PC-3 (cell line): ENCODE measurements around the gene RNF7. TPM values are rescaled to one million over a fixed set of nuclear protein-coding genes. Genes with fewer than 3 reads are reported as not detected.

Experiments
- ATAC-seq: fragments of 200-7000 bp; cut with Tn5 transposase; 2 replicates; pipeline ENCODE4 v1.9.1; 2020; ENCODE audit warnings: mild to moderate bottlenecking, moderate library complexity
- BruUV-seq: library from RNA; stranded (reverse); fragments of 400-500 nt; replicated peaks from 2 replicates; lab custom pipeline; 2021; lab: Mats Ljungman, UMichigan
- CTCF ChIA-PET: fragments of 300-600 bp; sonication (Branson Sonifier 250); formaldehyde crosslinking; loops from one replicate; lab custom pipeline; 2022; ENCODE audit warnings: antibody characterized with exemption; lab: Charles Lee
- POLR2A ChIA-PET: fragments of 300-600 bp; sonication (Branson Sonifier 250); formaldehyde crosslinking; loops from one replicate; lab custom pipeline; 2022; ENCODE audit warnings: antibody characterized with exemption; ENCODE audit not compliant: unreplicated experiment; lab: Charles Lee
- DNase-seq: peaks from one replicate; pipeline ENCODE4 v3.0.0-alpha.2; 2015
- H2AFZ ChIP-seq: fragments of 300-600 bp; sonication (generic); 2 replicates; pipeline ENCODE4 v1.6.0; 2016; ENCODE audit warnings: antibody characterized with exemption, low read length
- H3F3A ChIP-seq: fragments of 300-600 bp; sonication (generic); one replicate; pipeline ENCODE4 v1.6.0; 2017; ENCODE audit warnings: antibody characterized with exemption, low read length, control low read depth, mild to moderate bottlenecking; ENCODE audit not compliant: unreplicated experiment
- H3K27ac ChIP-seq: fragments of 300-600 bp; sonication (generic); 2 replicates; pipeline ENCODE4 v1.5.1; 2016; ENCODE audit warnings: mild to moderate bottlenecking, low read length
- H3K27me3 ChIP-seq: fragments of 300-600 bp; sonication (generic); 2 replicates; pipeline ENCODE4 v1.6.1; 2016; ENCODE audit warnings: low read length, mixed read lengths
- H3K36me3 ChIP-seq: fragments of 300-600 bp; sonication (generic); 2 replicates; pipeline ENCODE4 v1.6.1; 2016; ENCODE audit warnings: low read depth, mixed run types, low read length, mixed read lengths
- H3K4me1 ChIP-seq: fragments of 300-600 bp; sonication (generic); 2 replicates; pipeline ENCODE4 v1.5.1; 2016; ENCODE audit warnings: low read length; ENCODE audit not compliant: insufficient read depth
- H3K4me2 ChIP-seq: fragments of 300-600 bp; sonication (generic); 2 replicates; pipeline ENCODE4 v1.6.0; 2016; ENCODE audit warnings: low read length
- H3K4me3 ChIP-seq: fragments of 300-600 bp; sonication (generic); 2 replicates; pipeline ENCODE4 v1.5.1; 2016; ENCODE audit warnings: mild to moderate bottlenecking, low read length, mixed read lengths
- H3K79me2 ChIP-seq: fragments of 300-600 bp; sonication (generic); 2 replicates; pipeline ENCODE4 v1.6.1; 2017; ENCODE audit warnings: low read length, mixed read lengths
- H3K9ac ChIP-seq: fragments of 300-600 bp; sonication (generic); 2 replicates; pipeline ENCODE4 v1.6.0; 2016; ENCODE audit warnings: mild to moderate bottlenecking, low read length
- H3K9me2 ChIP-seq: fragments of 300-600 bp; sonication (generic); replicated peaks from 2 replicates; pipeline ENCODE4 v1.6.1; 2016; ENCODE audit warnings: mixed run types, low read length, mixed read lengths
- H3K9me3 ChIP-seq: fragments of 300-600 bp; sonication (generic); 2 replicates; pipeline ENCODE4 v1.6.1; 2016; ENCODE audit warnings: low read length, mixed read lengths
- H4K20me1 ChIP-seq: fragments of 300-600 bp; sonication (generic); 2 replicates; pipeline ENCODE4 v1.6.1; 2016; ENCODE audit warnings: low read length, mixed read lengths
- CTCF ChIP-seq: fragments of 300-600 bp; sonication (generic); conservative IDR thresholded peaks from 2 replicates; pipeline ENCODE4 v1.5.1; 2017; ENCODE audit warnings: antibody characterized with exemption, low read depth, mild to moderate bottlenecking, low read length
- EZH2 ChIP-seq: fragments of 300-600 bp; sonication (generic); IDR thresholded peaks from one replicate; pipeline ENCODE4 v1.6.1; 2017; ENCODE audit warnings: antibody characterized with exemption, mild to moderate bottlenecking, low read length; ENCODE audit not compliant: unreplicated experiment
- EZH2phosphoT487 ChIP-seq: fragments of 300-600 bp; sonication (generic); IDR thresholded peaks from 2 replicates; pipeline ENCODE4 v1.6.1; 2018; ENCODE audit warnings: mild to moderate bottlenecking, antibody characterized with exemption, low read length, borderline replicate concordance
- intact Hi-C: fragments of 100-400 bp; cut with micrococcal nuclease; formaldehyde crosslinking; loops from 2 replicates; pipeline ENCODE4 v1.9.0; 2023
- total RNA-seq: library from RNA; depleted of rRNA; stranded (reverse); fragments of >200 nt; gene quantifications from 2 replicates; pipeline ENCODE4 v1.2.3, GENCODE V29; 2014

Gene RNF7
- total RNA-seq, 1 experiment from 2014 or later: 42.9 TPM

DNA sequence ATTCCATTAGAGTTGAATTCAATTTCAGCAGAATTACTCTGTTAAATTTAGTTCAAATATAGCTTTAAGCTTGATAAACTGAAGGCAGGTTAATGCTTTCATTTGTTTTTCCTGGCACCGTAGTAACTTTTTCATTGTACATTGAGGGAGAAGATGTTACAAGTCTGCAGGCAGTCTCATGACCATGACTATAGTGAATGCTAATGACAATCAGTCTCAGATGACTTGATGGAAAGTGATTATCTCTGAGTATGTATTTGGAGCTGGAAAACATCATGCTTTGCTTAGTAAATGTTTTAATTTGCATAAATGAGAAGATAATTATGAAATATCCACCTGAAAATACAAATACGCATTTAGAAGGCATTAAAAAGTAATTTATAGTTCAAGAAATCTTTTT is 16.0 kb upstream of the RNF7 start:
- intact Hi-C loops: no loop called here
- TF ChIP-seq CTCF (no peak), EZH2 (no peak)
- Histone ChIP-seq H3F3A (no peaks in the 10 kb centered on the region), H3K4me2 (no peak overlapping the region), H3K4me3 (no peak overlapping the region), H3K4me1 (no peaks in the 10 kb centered on the region), H3K27me3 (no peaks in the 10 kb centered on the region), H3K9ac (no peak overlapping the region), H3K9me3 (no peaks in the 10 kb centered on the region), H3K36me3 (no peaks in the 10 kb centered on the region), H2AFZ (no peak overlapping the region), H4K20me1 (no peaks in the 10 kb centered on the region), H3K9me2 (no peaks in the 10 kb centered on the region), H3K79me2 (no peaks in the 10 kb centered on the region), H3K27ac (no peak overlapping the region)
- ChIA-PET CTCF (no interaction called here), POLR2A (no interaction called here)
- ATAC-seq (no peak), DNase-seq (no peak)
- no TSS peak for BruUV-seq

- Histone ChIP-seq H3K27ac (no peak overlapping the region), H3K9me2 (no peaks in the 10 kb centered on the region), H3K4me1 (no peaks in the 10 kb centered on the region), H3K79me2 (no peaks in the 10 kb centered on the region), H3K9ac (no peak overlapping the region), H2AFZ (no peak overlapping the region), H3K4me3 (no peak overlapping the region), H3K4me2 (no peak overlapping the region), H3K9me3 (no peaks in the 10 kb centered on the region), H3K36me3 (no peaks in the 10 kb centered on the region), H3F3A (no peaks in the 10 kb centered on the region), H3K27me3 (no peaks in the 10 kb centered on the region), H4K20me1 (no peaks in the 10 kb centered on the region)
- TF ChIP-seq EZH2phosphoT487: no peak
- TF ChIP-seq CTCF: no peak
- TF ChIP-seq EZH2: no peak
- no peak for ATAC-seq
- ChIA-PET CTCF (no interaction called here), POLR2A (no interaction called here)
- DNase-seq: no peak
- no TSS peak for BruUV-seq
- intact Hi-C loops: no loop called here
These were observed 15.4 kb upstream of the RNF7 start for GRCh38 chr3:141722648-141723047.

DNA sequence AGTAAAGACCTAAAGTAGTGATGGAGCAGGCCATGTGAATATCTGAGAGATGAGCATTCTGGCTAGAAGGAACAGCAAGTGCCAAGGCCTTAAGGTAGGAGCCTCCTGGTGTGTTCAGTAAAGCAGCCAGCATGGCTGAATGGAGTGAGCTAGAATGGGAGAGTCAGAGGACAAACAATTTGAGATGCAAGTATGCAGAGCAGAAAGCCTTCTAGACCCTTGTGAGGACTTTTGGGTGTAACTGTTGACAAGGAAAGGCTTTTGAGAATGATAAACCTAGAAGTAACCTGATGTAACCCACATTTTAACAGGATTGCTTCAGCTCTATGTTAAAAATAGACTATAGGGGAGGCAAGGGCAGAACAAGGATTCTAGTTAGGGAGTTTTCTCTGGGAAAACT is 14.8 kb upstream of the RNF7 start:
- no peak for DNase-seq
- Histone ChIP-seq H3K9ac (no peak overlapping the region), H2AFZ (no peak overlapping the region), H3K36me3 (no peaks in the 10 kb centered on the region), H3K4me3 (no peak overlapping the region), H3K27me3 (no peaks in the 10 kb centered on the region), H3K9me2 (no peaks in the 10 kb centered on the region), H4K20me1 (no peaks in the 10 kb centered on the region), H3K27ac (no peak overlapping the region), H3F3A (no peaks in the 10 kb centered on the region), H3K4me2 (no peak overlapping the region), H3K79me2 (no peaks in the 10 kb centered on the region), H3K9me3 (no peaks in the 10 kb centered on the region), H3K4me1 (no peaks in the 10 kb centered on the region)
- ChIA-PET CTCF (no interaction called here), POLR2A (no interaction called here)
- no TSS peak for BruUV-seq
- intact Hi-C loops: no loop called here
- TF ChIP-seq CTCF: no peak
- TF ChIP-seq EZH2phosphoT487: no peak
- no peak for TF ChIP-seq EZH2
- no peak for ATAC-seq
